NB4 (cell line): Measurements from ENCODE around the gene EPN3.

Experiments used
- DNase-seq: peaks from one replicate; pipeline ENCODE4 v3.0.0; 2010; ENCODE audit warnings: low read depth
- H3K4me3 ChIP-seq: one replicate; pipeline ENCODE4 v1.5.1; 2011; ENCODE audit warnings: mild to moderate bottlenecking, low read depth, low read length, moderate library complexity
- CTCF ChIP-seq: IDR thresholded peaks from one replicate; pipeline ENCODE4 v1.5.1; 2012; ENCODE audit warnings: low read depth, low read length
- MYC ChIP-seq: IDR thresholded peaks from 2 replicates; pipeline ENCODE4 v1.6.1; 2011; ENCODE audit warnings: low read depth, low read length
- POLR2A ChIP-seq: IDR thresholded peaks from 2 replicates; pipeline ENCODE4 v1.6.1; 2011; ENCODE audit warnings: mild to moderate bottlenecking; ENCODE audit not compliant: insufficient read length; ENCODE audit errors: extremely low read depth
- TF ChIP-seq, protein P1 (sequence below): IDR thresholded peaks from 2 replicates; pipeline ENCODE4 v1.6.1; 2011; ENCODE audit warnings: low read depth, low read length

EPN3 gene

GRCh38 chr17:50532452-50533024, at the start of gene EPN3:
Gene EPN3, plus strand, starts transcription at chr17:50532735. Its CDS starts 3,822 bp downstream, at chr17:50536557.
- DNase-seq: no peak
- TF ChIP-seq MYC (no peak), POLR2A (no peak), CTCF (no peak)
- TF ChIP-seq, protein P1, sequence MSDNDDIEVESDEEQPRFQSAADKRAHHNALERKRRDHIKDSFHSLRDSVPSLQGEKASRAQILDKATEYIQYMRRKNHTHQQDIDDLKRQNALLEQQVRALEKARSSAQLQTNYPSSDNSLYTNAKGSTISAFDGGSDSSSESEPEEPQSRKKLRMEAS: no peak
- no peak within 1 kb of the TSS for H3K4me3 ChIP-seq

DNA sequence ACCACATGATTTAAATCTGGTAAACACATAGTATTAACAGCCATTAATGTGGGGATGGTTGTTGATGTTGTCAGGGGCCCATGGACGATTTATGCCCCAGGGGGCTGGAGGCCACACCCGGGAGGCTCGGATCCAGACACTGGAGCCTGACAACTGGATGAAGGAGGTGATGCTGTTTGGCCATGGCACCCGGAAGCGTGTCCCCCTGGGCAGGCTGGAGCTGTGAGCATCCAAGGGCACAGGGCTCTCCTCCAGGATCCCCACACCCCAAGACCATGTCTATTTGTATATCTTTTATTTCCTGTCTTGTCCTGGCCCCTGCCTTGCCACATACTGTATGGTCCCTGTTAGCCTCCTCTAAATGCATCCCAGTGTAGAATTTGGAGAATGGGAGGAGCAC, 49.3 kb upstream of the EPN3 start:
- H3K4me3 ChIP-seq: no peak overlapping the region
- TF ChIP-seq POLR2A (no peak), MYC (no peak), CTCF (no peak)
- TF ChIP-seq, protein P1: no peak
- no peak for DNase-seq

GRCh38 chr17:50484386-50485155, 48.0 kb upstream of the EPN3 start:
- H3K4me3 ChIP-seq: no peak overlapping the region
- no peak for DNase-seq
- TF ChIP-seq POLR2A: no peak
- TF ChIP-seq, protein P1: no peak
- TF ChIP-seq CTCF: no peak
- TF ChIP-seq MYC: no peak

GRCh38 chr17:50487213-50488096, 45.1 kb upstream of the EPN3 start:
- no peak for DNase-seq
- no peak overlapping the region for H3K4me3 ChIP-seq

More at GRCh38 chr17:50487213-50488096, 45.1 kb upstream of the EPN3 start:
- no peak for TF ChIP-seq MYC
- TF ChIP-seq, protein P1: no peak
- no peak for TF ChIP-seq POLR2A
- no peak for TF ChIP-seq CTCF
